HG03060 (cell line): ENCODE measurements around the gene MDM2.
"Not testable (repeated sequence)": the region's sequence is repeated elsewhere in the genome, so short reads cannot be mapped to it uniquely, and the experiment has no call there.

ENCODE experiments used
- ATAC-seq: cut with Tn5 transposase; IDR thresholded peaks from one replicate; pipeline ENCODE4 v1.9.1; 2021; ENCODE audit warnings: low read depth, moderate number of reproducible peaks; ENCODE audit not compliant: unreplicated experiment

MDM2 gene

GRCh38 chr12:68844788-68845695 lies 37.1 kb downstream of the MDM2 start:
- ATAC-seq, result no peak

GRCh38 chr12:68846811-68847210 lies 38.8 kb downstream of the MDM2 start:
- ATAC-seq, result no peak

GRCh38 chr12:68850390-68850789 lies 42.4 kb downstream of the MDM2 start:
- ATAC-seq, result no peak

GRCh38 chr12:68851592-68852306 lies 43.8 kb downstream of the MDM2 start:
- ATAC-seq, result no peak

DNA sequence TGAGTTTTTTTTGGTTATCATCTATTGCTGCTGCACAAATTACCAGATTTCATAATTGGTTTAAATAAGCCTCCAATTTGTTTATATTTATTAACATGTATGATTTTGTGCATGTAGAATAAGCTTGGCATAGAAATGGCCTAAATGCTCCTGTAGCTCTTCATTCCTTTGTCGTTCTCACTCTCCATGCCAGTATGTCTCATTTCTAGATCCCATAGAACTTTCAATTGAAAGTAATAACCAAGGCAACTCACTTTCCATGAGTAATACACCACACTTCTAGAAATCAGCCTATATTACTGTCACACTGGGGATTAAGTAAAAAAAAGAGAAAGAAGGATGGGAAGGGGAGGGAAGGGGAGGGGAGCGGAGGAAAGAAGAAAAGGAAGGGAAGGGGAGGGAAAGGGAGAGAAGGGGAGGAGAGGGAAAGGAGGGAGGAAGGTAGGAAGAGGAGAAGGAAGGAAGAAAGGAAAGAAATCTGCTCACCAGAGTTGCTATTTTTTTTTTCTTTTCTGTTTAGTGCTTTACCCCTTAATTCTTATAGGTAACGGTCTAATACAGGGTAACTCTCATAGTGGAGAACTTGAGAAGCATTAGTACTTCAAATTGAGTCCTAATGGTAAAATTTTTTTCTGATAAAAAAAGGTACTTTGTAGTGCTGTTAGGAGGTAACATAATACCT lies 45.6 kb downstream of the MDM2 start:
- ATAC-seq, result no peak

GRCh38 chr12:68854078-68854468 lies 46.1 kb downstream of the MDM2 start:
- no peak for ATAC-seq

DNA sequence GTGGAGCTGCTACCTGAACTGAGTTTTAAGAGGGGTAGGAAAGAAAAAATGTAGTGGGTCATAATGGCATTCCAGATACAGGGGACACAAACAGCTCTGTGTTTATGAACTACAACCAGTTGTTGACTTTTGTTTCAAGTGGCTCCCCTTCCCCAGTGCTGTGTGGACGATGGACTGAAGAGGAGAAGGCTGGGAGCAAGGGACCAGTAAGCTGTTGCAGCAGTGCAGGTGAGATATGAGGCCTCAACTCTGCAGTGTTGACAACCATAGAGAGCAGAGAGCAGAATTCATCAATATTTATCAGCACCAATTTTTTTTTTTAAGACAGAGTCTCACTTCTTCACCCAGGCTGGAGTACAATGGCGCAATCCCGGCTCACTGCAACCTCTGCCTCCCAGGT lies 46.6 kb downstream of the MDM2 start:
- no peak for ATAC-seq

- ATAC-seq, result no peak
Observed at GRCh38 chr12:68855111-68855510, 47.1 kb downstream of the MDM2 start.

GRCh38 chr12:68855771-68856170 lies 47.8 kb downstream of the MDM2 start:
- no peak for ATAC-seq

- ATAC-seq, result no peak
Observed at GRCh38 chr12:68856510-68856909, 48.5 kb downstream of the MDM2 start.

GRCh38 chr12:68861890-68862289 lies 53.9 kb downstream of the MDM2 start:
- ATAC-seq, result no peak

DNA sequence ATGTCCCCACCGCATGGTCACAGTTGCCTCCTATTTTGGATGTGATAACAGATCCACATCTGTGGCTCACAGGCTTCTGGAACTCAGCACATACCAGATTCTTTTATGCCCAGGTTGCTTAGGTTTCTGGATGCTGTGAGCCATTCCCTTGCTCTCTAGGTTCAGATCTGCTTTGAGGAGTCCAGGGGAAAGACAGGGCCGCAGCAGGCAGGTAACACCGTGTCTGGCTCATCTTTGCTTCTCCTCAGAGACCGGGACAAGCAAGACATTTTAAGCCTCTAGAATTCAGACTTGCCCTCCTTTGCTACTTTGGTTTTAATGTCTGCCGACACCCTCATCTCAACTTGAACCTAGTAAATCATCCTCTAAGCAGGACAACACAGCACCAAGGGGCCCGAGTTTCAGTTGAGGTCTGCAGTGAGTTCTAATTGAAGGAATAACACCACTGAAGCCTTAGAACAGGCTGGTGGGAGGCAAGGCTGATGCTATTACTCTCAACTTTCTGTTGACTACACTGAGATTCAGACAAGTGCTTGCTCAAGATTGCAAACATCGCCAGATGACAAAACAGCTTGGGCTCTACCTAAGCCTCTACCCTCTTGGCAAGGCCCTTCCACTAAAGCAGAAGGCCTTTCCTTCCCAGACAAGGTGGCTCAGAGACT lies 55.3 kb downstream of the MDM2 start:
- ATAC-seq, result no peak

DNA sequence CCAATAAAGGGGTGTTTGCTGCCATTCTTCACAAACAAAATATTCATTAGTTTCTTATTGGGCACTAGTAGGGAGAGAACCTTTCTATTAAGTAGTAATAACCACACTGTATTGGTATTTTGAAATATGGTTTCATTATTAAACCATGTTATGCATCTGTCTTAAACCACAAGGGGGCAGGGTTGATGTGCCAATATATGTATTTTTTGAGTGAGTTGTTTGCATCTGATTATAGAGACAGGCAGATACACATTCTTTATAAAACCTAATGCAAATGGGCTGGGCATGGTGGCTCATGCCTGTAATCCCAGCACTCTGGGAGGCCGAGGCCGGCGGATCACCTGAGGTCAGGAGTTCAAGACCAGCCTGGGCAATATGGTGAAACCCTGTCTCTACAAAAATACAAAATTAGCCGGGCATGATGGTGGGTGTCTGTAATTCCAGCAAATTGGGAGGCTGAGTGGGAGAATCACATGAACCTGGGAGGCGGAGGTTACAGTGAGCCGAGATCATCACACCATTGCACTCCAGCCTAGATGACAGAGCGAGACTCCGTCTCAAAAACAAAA lies 56.0 kb downstream of the MDM2 start:
- ATAC-seq, result not testable (repeated sequence)

- no peak for ATAC-seq
Observed at GRCh38 chr12:68864604-68865003, 56.6 kb downstream of the MDM2 start.

GRCh38 chr12:68865399-68866164 lies 57.6 kb downstream of the MDM2 start:
- no peak for ATAC-seq

DNA sequence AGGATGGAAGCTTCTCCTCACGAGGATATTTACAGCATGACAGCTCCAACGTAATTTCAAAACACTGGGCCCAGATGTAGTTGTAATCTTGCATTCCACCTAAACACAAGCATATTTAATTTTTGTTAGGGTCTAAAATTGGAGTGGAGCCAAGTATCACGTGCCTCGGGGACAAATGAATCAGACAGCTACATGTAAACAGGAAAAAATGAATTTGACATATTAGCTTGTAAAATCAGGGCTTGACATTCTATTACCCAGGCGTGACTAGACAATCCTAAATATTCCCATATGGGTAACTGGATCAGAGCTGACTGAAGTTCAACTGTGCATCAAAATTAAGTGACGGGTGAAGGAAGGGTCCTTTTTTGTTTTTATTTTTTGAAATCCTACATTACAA lies 59.0 kb downstream of the MDM2 start:
- no peak for ATAC-seq

DNA sequence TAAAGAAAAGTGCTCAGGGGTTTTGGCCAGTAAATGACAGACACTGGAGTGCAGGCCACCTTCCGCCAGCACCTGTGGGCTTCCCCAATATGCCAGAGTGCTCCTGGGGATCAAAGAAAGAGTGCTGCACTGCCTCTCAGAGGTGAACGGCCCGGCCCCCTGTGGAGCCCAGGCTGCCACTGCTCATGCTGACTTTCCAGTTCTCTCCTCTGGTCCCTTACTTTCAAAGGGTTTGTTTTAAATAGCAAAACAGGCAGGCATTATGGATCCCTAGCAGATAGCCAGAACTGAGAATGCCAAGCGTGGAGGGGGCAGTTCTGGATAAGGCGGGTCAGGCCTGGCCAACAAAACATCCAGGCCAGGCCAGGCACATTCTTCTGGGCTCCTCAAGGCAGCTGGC lies 59.6 kb downstream of the MDM2 start:
- no peak for ATAC-seq

- ATAC-seq, result no peak
Observed at GRCh38 chr12:68868043-68868790, 60.2 kb downstream of the MDM2 start.

DNA sequence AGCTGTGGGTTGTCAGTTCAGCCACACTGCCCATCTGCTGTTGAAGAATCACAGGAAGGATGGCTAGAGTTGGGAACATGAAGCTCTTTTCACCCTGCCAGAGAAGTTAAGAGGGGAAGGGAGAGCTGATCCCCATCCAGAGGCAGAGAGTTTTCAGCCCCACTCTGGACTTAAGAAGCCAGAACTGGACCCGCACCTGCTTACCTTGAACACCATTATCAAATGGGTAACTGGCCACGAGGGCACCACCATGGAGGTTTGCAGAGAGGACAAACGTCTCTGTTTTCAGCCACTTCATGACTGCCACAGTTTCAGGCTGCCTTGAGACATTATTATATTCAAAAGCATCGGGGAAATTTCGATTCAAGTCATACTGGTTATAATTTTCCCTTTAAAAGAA lies 62.0 kb downstream of the MDM2 start:
- ATAC-seq, result no peak
